Panc1 (cell line): ENCODE results near the gene CHST9. TPM values are rescaled to one million over a fixed set of nuclear protein-coding genes. Genes with fewer than 3 reads are reported as not detected.

Experiments
- ATAC-seq: fragments of 200-7000 bp; cut with Tn5 transposase; 2 replicates; pipeline ENCODE4 v1.9.1; 2020; ENCODE audit warnings: mild to moderate bottlenecking, moderate library complexity
- BruUV-seq: library from RNA; stranded (reverse); fragments of 400-500 nt; replicated peaks from 2 replicates; lab custom pipeline; 2021; lab: Mats Ljungman, UMichigan
- CTCF ChIA-PET: fragments of 300-600 bp; sonication (Branson Sonifier 250); formaldehyde crosslinking; loops from one replicate; lab custom pipeline; 2022; ENCODE audit warnings: antibody characterized with exemption; lab: Charles Lee
- POLR2A ChIA-PET: fragments of 300-600 bp; sonication (Branson Sonifier 250); formaldehyde crosslinking; loops from one replicate; lab custom pipeline; 2022; ENCODE audit warnings: antibody characterized with exemption; lab: Charles Lee
- DNase-seq: peaks from one replicate; pipeline ENCODE4 v3.0.0-alpha.2; 2010; ENCODE audit warnings: low read depth, low spot score
- H3K27ac ChIP-seq: 2 replicates; pipeline ENCODE4 v1.5.1; 2011; ENCODE audit warnings: mild to moderate bottlenecking, low read length, inconsistent platforms
- H3K27me3 ChIP-seq: fragments of 200-500 bp; sonication (Bioruptor generic); 2 replicates; pipeline ENCODE4 v1.6.0; 2014; ENCODE audit warnings: low read length, inconsistent platforms; ENCODE audit not compliant: control insufficient read depth, insufficient read depth
- H3K36me3 ChIP-seq: fragments of 200-500 bp; sonication (Bioruptor generic); 2 replicates; pipeline ENCODE4 v1.5.1; 2014; ENCODE audit warnings: inconsistent platforms, mild to moderate bottlenecking, low read length, moderate library complexity; ENCODE audit not compliant: control insufficient read depth, insufficient read depth
- H3K4me1 ChIP-seq: 2 replicates; pipeline ENCODE4 v1.5.1; 2011; ENCODE audit warnings: inconsistent platforms, mild to moderate bottlenecking, low read length, moderate library complexity; ENCODE audit not compliant: control insufficient read depth, insufficient read depth
- H3K4me3 ChIP-seq, 2 experiments: 2 replicates each; pipeline ENCODE4 v1.5.1; 2011 to 2012; ENCODE audit warnings: low read depth in 2 of 2, low read length in 2 of 2, mild to moderate bottlenecking in 2 of 2, inconsistent platforms in 1 of 2, moderate library complexity in 1 of 2
- H3K9me3 ChIP-seq: fragments of 200-500 bp; sonication (Bioruptor generic); 2 replicates; pipeline ENCODE4 v1.5.1; 2014; ENCODE audit warnings: low read depth, mild to moderate bottlenecking, inconsistent platforms, low read length, moderate library complexity; ENCODE audit not compliant: control insufficient read depth, insufficient read depth
- CTCF ChIP-seq: fragments of 450-650 bp; IDR thresholded peaks from 2 replicates; pipeline ENCODE4 v1.5.1; 2017; ENCODE audit warnings: mild to moderate bottlenecking
- POLR2AphosphoS5 ChIP-seq: IDR thresholded peaks from 2 replicates; pipeline ENCODE4 v1.6.1; 2012; ENCODE audit warnings: mild to moderate bottlenecking, low read depth, low read length, moderate library complexity
- REST ChIP-seq, 2 experiments: IDR thresholded peaks; 2 replicates each; pipeline ENCODE4 v1.6.1; 2011 to 2012; ENCODE audit warnings: low read depth in 2 of 2, control low read depth in 1 of 2, low read length in 1 of 2, mild to moderate bottlenecking in 1 of 2, moderate library complexity in 1 of 2; ENCODE audit not compliant: insufficient read depth in 1 of 2
- SIN3A ChIP-seq: IDR thresholded peaks from 2 replicates; pipeline ENCODE4 v1.6.1; 2012; ENCODE audit warnings: low read depth, mild to moderate bottlenecking, low read length, moderate library complexity, borderline replicate concordance; ENCODE audit not compliant: insufficient read depth
- TCF7L2 ChIP-seq: IDR thresholded peaks from 2 replicates; pipeline ENCODE4 v1.6.1; 2011; ENCODE audit warnings: mild to moderate bottlenecking, low read depth, low read length, inconsistent platforms
- in situ Hi-C: cut with HindIII; loops from 2 replicates; pipeline ENCODE4 v1.10.0; 2016; ENCODE audit warnings: low sequenced_read_pairs, low pct_unique_long_range_greater_than_20kb
- intact Hi-C: fragments of 100-400 bp; cut with micrococcal nuclease; formaldehyde crosslinking; loops from one replicate; pipeline ENCODE4 v1.10.0; 2022; ENCODE audit not compliant: unreplicated experiment
- total RNA-seq: library from RNA; stranded (reverse); gene quantifications from one replicate; pipeline ENCODE4 v1.2.1, GENCODE V29; 2021; ENCODE audit not compliant: unreplicated experiment

The CHST9 gene
- total RNA-seq, 1 experiment from 2014 or later, result 0.05 TPM

- Histone ChIP-seq H3K27me3 (no peaks in the 10 kb centered on the region), H3K27ac (no peak overlapping the region), H3K4me3 (no peak overlapping the region), H3K4me1 (no peaks in the 10 kb centered on the region), H3K9me3 (no peaks in the 10 kb centered on the region), H3K36me3 (no peaks in the 10 kb centered on the region)
- in situ Hi-C loops, result no loop called here
- TF ChIP-seq CTCF, result peak; percentile 21; the same call in 1 of the 2 replicates
- no peak for TF ChIP-seq REST (IDR thresholded peaks at IDR 0.05; ENCODE audit: insufficient read depth in 1 of 2, low read depth in 2 of 2, low read length in 1 of 2)
- TF ChIP-seq POLR2AphosphoS5, result no peak
- intact Hi-C loops, result no loop called here
- ChIA-PET POLR2A (interaction anchor here (0.6 kb wide), 1 partner anchor 1595 kb away, joined by 3 read pairs; no protein-coding TSS in a partner anchor), CTCF (no interaction called here)
- ATAC-seq (no peak), DNase-seq (no peak)
- no TSS peak for BruUV-seq
These were observed 221.8 kb downstream of the CHST9 start for GRCh38 chr18:26963292-26963691.

- DNase-seq (no peak), ATAC-seq (no peak)
- POLR2A ChIA-PET, result no interaction called here
- BruUV-seq, result no TSS peak
- intact Hi-C loops, result no loop called here
- no peak for TF ChIP-seq POLR2AphosphoS5
- no peak for TF ChIP-seq CTCF
- no peak for TF ChIP-seq TCF7L2
- TF ChIP-seq REST (IDR thresholded peaks at IDR 0.05; ENCODE audit: insufficient read depth in 1 of 2, low read depth in 2 of 2, low read length in 1 of 2), result no peak
- TF ChIP-seq SIN3A, result no peak
- no peaks in the 10 kb centered on the region for H3K9me3 ChIP-seq
- CTCF ChIA-PET, result no interaction called here
- no peak overlapping the region for H3K4me3 ChIP-seq
- no peaks in the 10 kb centered on the region for H3K4me1 ChIP-seq
- no peak overlapping the region for H3K27ac ChIP-seq
- H3K36me3 ChIP-seq, result no peaks in the 10 kb centered on the region
- in situ Hi-C loops, result no loop called here
- no peaks in the 10 kb centered on the region for H3K27me3 ChIP-seq
These were observed 223.3 kb downstream of the CHST9 start for GRCh38 chr18:26961839-26962238.
